Sigmoid colon (tissue), 4 donors: ENCODE data around the gene SHISA5.

Source experiments
- CTCF ChIP-seq, 4 experiments: fragments of 450-650 bp in 3 of 4; fragments of 200-600 bp in 1 of 4; IDR thresholded peaks; one replicate each; pipeline ENCODE4 v1.5.1; 2016 to 2019; ENCODE audit warnings: antibody characterized with exemption in 4 of 4, mild to moderate bottlenecking in 3 of 4, moderate library complexity in 2 of 4
- EP300 ChIP-seq, 4 donors: sonication (generic); formaldehyde crosslinking; IDR thresholded peaks; one replicate each; pipeline ENCODE4 v1.6.1; 2017; ENCODE audit warnings: antibody characterized with exemption in 4 of 4
- POLR2A ChIP-seq, 2 donors: fragments of 450-650 bp; IDR thresholded peaks; one replicate each; pipeline ENCODE4 v1.6.1; 2016; ENCODE audit warnings: antibody characterized with exemption in 2 of 2, mild to moderate bottlenecking in 2 of 2, moderate library complexity in 2 of 2

GRCh38 chr3:48435223-48435595 is 68.8 kb downstream of the SHISA5 start:
- TF ChIP-seq CTCF (IDR thresholded peaks at IDR 0.05), result no peak
- no peak for TF ChIP-seq POLR2A (IDR thresholded peaks at IDR 0.05)
- TF ChIP-seq EP300 (IDR thresholded peaks at IDR 0.05), result no peak
